HG03097 (cell line): ENCODE measurements around the gene CLDN15.
"Not testable (repeated sequence)": the region's sequence is repeated elsewhere in the genome, so short reads cannot be mapped to it uniquely, and the experiment has no call there.

Source experiments
- ATAC-seq: cut with Tn5 transposase; IDR thresholded peaks from one replicate; pipeline ENCODE4 v1.9.1; 2021; ENCODE audit not compliant: unreplicated experiment, low FRiP score

CLDN15 gene

GRCh38 chr7:101237206-101238067 is at the start of gene CLDN15:
Gene CLDN15 (minus strand): TSS chr7:101237802. CDS start chr7:101237581, 221 bp downstream.
- ATAC-seq = no peak

DNA sequence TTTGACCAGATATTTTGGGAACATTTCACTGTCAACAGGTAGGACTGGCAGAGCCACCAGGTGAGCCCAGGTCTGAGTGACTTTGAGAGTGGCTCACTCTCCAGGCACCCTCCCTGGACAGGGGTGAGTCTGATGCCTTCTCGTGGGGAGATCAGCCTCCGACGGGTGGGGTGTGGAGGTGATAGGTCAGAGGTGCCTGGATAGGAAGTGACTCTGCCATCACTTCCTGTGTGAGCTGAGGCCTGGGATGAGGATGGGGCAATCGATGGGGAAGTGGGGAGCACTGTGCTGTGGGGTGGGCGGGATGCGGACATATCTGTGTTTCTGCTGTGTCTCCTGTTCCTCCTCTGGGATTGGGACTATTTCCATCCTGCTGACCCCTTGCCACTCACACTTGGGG is 49.4 kb upstream of the CLDN15 start:
- no peak for ATAC-seq

- not testable (repeated sequence) for ATAC-seq
These were observed 48.3 kb upstream of the CLDN15 start for GRCh38 chr7:101285880-101286279.

GRCh38 chr7:101285171-101285570 is 47.6 kb upstream of the CLDN15 start:
- ATAC-seq = no peak

- not testable (repeated sequence) for ATAC-seq
These were observed 43.3 kb upstream of the CLDN15 start for GRCh38 chr7:101280912-101281311.

DNA sequence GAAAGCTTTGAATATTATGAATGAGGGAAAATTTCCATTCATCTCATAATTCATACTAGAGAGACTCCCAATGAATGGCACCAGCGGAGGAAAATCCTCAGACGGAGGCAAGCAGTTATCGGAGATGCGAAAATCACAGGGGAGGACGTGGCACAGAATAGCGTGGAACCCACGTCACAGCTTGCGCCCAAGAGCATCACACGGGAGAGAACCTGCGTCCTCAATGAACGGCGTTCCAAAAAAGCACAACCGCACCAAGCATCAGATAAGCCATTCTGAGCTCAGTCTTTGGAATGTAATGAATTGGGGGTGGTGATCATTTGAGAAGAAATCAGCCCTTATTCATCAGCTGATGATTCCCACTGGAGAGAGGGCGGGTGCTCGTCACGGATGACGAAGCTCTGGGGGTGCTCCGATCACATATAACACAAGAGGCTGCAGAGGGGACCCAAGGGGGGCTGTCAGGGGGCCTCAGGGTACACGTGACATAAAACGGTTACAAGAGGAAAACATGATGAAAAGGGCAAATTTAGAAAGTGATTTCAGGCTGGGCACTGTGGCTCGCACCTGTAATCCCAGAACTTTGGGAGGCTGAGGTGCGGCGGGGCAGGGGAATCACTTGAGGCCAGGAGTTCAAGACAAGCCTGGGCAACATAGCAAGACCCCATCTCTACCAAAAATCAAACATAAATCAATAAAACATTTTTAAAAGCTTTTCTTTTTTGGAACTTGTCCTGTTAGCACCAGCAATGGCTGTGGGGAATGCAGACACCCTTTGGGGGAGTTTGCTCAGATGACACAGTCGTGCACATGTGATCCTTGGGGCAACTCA is 41.1 kb upstream of the CLDN15 start:
- ATAC-seq = no peak

GRCh38 chr7:101277155-101277554 is 39.6 kb upstream of the CLDN15 start:
- no peak for ATAC-seq

- no peak for ATAC-seq
These were observed 35.6 kb upstream of the CLDN15 start for GRCh38 chr7:101273206-101273605.

GRCh38 chr7:101271021-101271420 is 33.4 kb upstream of the CLDN15 start:
- ATAC-seq = no peak

DNA sequence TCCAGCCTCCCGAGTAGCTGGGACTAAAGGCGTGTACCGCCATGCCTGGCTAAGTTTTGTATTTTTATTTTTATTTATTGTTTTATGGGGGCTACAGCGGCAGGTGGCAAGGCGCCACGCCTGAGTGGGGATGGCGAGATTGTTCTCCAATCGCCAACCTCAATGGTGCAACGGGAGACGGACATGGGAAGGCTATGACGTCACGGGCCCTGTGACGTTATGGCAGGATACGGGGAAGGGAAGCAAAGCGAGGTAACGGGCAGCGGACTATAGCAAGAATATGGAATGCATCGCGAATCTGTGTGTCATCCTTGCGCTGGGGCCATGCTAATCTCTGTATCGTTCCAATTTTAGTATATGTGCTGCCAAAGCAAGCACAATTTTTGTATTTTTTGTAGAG is 32.1 kb upstream of the CLDN15 start:
- ATAC-seq = no peak

DNA sequence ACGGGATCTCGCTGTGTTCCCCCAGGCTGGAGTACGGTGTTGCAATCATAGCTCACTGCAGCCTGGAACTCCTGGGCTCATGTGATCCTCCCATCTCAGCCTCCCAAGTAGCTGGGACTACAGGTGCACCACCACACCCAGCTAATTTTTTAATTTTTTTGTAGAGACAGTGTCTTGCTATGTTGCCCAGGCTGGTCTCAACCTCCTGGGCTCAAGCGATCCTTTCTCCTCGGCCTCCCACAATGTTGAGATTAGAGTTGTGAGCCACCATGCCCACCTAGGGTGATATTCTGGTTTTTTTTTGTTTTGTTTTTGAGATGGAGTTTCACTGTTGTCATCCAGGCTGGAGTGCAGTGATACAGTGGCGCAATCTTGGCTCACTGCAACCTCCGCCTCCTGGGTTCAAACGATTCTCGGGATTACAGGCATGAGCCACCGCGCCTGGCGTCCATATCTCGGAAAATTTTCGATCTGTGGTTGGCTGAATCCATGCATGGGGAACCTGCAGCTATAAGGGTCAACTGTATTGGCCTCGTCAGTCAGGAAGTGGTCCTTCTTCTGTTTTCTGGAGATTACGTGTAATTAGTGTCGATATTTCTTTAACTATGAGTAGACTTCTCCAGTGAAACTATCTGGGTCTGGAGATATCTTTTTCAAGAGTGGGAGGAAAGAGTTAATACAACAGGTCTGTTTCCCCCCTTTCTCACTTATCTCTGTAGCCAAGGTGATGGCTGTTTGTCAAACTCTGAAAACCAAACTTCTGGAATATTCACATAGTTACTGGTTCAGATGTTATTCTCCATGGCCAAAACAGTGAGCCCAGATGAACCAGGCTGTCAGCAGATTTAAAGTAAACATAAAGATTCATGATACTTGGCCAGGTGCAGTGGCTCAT is 28.3 kb upstream of the CLDN15 start:
- ATAC-seq = no peak

DNA sequence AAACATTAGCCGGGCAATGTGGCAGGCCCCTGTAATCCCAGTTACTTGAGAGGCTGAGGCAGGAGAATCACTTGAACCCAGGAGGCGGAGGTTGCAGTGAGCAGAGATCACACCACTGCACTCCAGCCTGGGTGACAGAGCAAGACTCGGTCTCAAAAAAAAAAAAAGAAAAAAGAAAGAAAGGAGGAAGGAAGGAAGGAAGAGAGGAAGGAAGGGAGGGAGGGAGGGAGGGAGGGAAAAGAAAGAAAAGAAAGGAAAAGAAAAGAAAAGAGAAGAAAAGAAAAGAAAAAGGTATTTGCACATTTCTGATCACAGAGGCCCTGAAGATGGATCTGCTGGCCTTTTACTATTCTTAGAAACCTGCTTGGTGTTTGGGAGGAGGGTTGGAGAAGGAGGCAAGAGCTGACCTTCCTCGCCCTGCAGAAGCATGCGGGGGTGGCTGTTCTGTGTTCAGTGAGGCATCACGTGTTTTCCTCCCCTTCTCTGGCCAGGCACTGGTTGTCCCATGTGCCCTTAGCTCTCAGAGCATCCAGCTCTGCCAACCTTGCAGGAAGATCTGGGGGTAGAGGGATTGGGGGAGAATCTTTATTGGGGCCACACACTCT is 26.6 kb upstream of the CLDN15 start:
- ATAC-seq = not testable (repeated sequence)

- no peak for ATAC-seq
These were observed 20.7 kb upstream of the CLDN15 start for GRCh38 chr7:101258243-101258731.

DNA sequence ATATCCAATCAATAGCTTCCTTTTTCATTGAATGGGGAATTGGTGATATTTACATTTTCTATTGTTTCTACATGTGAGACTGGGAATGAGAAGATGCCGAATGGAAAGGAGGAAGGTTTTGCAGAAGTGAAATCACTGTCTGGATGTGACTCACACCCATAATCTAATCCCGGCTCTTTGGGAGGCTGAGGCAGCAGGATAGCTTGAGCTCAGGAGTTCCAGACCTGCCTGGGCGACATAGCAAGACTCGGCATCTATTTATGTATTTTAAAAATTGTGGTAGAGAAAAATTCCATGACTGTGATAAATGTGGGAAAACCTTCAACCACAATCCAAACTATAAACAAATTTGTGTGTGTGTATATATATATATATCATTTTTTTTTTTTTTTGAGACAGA is 18.2 kb upstream of the CLDN15 start:
- no peak for ATAC-seq

- not testable (repeated sequence) for ATAC-seq
These were observed 15.6 kb upstream of the CLDN15 start for GRCh38 chr7:101253199-101253598.

DNA sequence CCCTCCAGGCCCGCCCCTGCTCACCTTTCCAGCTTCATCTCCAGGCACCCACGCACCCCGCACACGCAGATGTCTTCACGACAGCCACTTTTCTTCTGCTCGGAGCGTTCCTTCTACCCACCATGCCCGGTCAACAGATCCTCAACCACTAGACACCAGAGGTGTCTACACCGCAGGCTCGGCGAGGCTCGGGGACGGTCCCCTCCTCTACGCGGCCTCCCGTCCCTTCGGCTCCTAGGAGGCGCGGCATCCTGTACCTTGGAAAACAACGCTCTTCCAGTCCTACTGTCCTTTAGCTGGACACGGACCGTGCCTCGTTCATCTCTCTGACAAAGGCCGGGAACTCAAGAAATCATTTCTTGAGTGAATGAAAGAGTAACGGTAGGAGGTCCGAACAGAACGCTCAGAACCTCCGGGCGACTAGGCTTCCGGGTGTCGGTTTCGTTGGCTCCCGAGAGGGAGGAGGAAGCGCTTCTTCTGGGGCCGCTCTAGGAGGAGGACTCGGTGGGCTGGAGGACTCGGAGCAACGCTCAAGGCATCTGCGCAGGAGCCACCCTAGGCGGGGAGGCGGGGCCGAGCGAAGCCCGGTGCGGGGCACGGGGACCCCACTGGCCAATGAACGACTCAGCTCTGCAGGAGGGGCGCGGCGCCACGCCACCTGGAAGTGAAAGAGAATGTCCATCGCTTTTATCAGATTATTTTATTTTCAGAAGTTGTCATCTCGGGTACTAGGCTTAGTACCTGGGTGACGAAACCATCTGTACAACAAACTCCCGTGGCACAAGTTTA is 14.5 kb upstream of the CLDN15 start:
- ATAC-seq = peak; percentile 96

- no peak for ATAC-seq
These were observed 12.7 kb upstream of the CLDN15 start for GRCh38 chr7:101250324-101250723.

DNA sequence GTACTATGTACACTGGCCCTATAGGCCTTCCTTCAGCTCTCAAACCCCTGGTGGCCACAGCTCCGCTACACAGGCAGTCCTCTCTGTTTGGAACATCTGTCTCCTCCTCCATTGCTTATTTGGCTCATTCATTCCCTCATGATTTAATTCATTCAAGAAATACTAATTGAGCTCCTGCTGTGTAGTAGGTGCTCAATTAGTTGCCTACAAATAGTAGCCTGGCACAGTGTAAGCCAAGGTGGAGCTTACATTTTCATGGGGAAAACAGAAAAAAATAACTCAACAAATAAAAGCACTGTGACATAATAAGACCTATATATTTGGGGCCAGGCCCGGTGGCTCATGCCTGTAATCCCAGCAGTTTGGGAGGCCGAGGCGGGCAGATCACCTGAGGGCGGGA is 10.7 kb upstream of the CLDN15 start:
- no peak for ATAC-seq

- no peak for ATAC-seq
These were observed 7.6 kb upstream of the CLDN15 start for GRCh38 chr7:101245147-101245668.
